Measurements from ENCODE around the gene ATP5PD. TPM values are rescaled to one million over a fixed set of nuclear protein-coding genes. Genes with fewer than 3 reads are reported as not detected.

The ATP5PD gene
- total and polyA plus RNA-seq, 2 of the 13 experiments (the other 11 are each of a cell fraction or from before 2014, with no cell fraction given): 158 to 428 TPM

DNA sequence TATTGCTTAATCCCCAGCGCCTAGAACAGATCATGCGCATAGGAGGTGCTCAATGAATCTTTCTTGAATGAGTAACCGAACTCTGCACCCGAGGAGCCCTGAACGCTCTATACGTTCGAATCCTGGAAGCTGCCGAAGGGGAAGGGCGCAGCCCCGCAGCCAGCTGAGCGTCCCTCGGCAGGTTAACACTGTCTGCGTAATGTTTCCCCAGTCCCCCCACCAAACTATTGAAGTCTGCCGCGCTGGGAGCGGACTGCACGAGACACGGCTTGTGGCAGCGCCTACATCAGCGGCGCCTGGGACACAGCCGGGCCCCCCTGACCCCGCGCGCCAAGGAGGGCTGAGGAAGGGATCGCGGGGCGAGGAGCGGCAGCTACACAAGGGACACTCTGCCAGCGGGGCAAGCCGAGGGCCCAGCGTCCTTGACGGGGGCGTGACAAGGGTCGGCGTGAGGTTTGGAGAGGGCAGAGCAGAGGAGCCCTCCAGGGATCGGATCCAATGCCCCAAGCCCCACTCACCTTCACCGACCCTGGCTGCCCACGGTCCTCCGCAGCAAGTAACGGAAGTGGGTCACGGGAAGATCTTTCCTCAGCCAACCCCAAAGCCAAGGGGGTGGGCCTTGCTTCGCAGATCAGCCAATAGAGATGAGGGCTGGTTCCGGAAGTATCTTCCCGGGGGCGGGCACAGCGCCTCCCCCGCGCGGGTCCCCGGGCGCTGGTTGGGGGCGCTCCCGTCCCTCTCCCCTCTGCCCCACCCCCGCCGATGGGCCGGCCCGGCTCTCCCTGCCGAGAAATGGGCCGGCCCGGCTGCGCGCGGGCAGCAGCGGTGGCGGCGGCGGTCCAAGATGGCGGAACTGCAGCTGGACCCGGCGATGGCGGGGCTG lies at the start of gene ATP5PD, which contains the start of gene KCTD2 (continued):
- TF ChIP-seq TFAP4 (IDR thresholded peaks at IDR 0.05; ENCODE audit: borderline replicate concordance, low read depth): peak; percentile 65; the same call in 1 of the 2 replicates
- TF ChIP-seq, protein P1, sequence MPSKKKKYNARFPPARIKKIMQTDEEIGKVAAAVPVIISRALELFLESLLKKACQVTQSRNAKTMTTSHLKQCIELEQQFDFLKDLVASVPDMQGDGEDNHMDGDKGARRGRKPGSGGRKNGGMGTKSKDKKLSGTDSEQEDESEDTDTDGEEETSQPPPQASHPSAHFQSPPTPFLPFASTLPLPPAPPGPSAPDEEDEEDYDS (CRISPR knock-in tag; IDR thresholded peaks at IDR 0.05): peak; percentile 90
- TF ChIP-seq PRMT3 (CRISPR knock-in tag; IDR thresholded peaks at IDR 0.05; ENCODE audit: borderline replicate concordance, low read depth): no peak
- no peak for TF ChIP-seq ZNF382 (CRISPR knock-in tag; IDR thresholded peaks at IDR 0.05; ENCODE audit: borderline replicate concordance)
- no peak for TF ChIP-seq TOE1 (CRISPR knock-in tag; IDR thresholded peaks at IDR 0.05)
- no peak for TF ChIP-seq ZFP36L2 (CRISPR knock-in tag; IDR thresholded peaks at IDR 0.05)
- TF ChIP-seq, protein P2, sequence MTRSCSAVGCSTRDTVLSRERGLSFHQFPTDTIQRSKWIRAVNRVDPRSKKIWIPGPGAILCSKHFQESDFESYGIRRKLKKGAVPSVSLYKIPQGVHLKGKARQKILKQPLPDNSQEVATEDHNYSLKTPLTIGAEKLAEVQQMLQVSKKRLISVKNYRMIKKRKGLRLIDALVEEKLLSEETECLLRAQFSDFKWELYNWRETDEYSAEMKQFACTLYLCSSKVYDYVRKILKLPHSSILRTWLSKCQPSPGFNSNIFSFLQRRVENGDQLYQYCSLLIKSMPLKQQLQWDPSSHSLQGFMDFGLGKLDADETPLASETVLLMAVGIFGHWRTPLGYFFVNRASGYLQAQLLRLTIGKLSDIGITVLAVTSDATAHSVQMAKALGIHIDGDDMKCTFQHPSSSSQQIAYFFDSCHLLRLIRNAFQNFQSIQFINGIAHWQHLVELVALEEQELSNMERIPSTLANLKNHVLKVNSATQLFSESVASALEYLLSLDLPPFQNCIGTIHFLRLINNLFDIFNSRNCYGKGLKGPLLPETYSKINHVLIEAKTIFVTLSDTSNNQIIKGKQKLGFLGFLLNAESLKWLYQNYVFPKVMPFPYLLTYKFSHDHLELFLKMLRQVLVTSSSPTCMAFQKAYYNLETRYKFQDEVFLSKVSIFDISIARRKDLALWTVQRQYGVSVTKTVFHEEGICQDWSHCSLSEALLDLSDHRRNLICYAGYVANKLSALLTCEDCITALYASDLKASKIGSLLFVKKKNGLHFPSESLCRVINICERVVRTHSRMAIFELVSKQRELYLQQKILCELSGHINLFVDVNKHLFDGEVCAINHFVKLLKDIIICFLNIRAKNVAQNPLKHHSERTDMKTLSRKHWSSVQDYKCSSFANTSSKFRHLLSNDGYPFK (CRISPR knock-in tag; IDR thresholded peaks at IDR 0.05; ENCODE audit: borderline replicate concordance): peak; percentile 78; the same call in 1 of the 2 replicates
- TF ChIP-seq ZEB1 (IDR thresholded peaks at IDR 0.05; ENCODE audit: insufficient replicate concordance, low read depth): no peak
- no peak; the same call in 1 of the 2 replicates for TF ChIP-seq HBP1 (CRISPR knock-in tag; IDR thresholded peaks at IDR 0.05; ENCODE audit: low read depth)
- TF ChIP-seq ZNF577 (CRISPR knock-in tag; IDR thresholded peaks at IDR 0.05; ENCODE audit: borderline replicate concordance, low read depth): 0 out of 2 replicates have a peak, but pooled peaks have one; percentile 6
- no peak for TF ChIP-seq ZNF646 (CRISPR knock-in tag; IDR thresholded peaks at IDR 0.05)
- peak; percentile 73 for TF ChIP-seq ZMYM4 (CRISPR knock-in tag; IDR thresholded peaks at IDR 0.05)
- 0 out of 2 replicates have a peak, but pooled peaks have one; percentile 7 for TF ChIP-seq ZNF234 (CRISPR knock-in tag; conservative IDR thresholded peaks at IDR 0.05)
- peak; percentile 86; the same call in 1 of the 2 replicates for TF ChIP-seq ZNF782 (CRISPR knock-in tag; IDR thresholded peaks at IDR 0.05; ENCODE audit: borderline replicate concordance)
